Left ventricle myocardium inferior (tissue), 1 donor: Measurements from ENCODE around the gene ZNF764. TPM values are rescaled to one million over a fixed set of nuclear protein-coding genes. Genes with fewer than 3 reads are reported as not detected.
A peak's percentile ranks its signal among the peaks of the same experiment; 100 is the strongest.

Source experiments
- DNase-seq: peaks from one replicate; pipeline ENCODE4 v3.0.0-alpha.2; 2020
- H3K27ac ChIP-seq: fragments of 200-600 bp; replicated peaks from 2 replicates; pipeline ENCODE4 v1.8.0; 2021
- H3K27me3 ChIP-seq: fragments of 200-600 bp; 2 replicates; pipeline ENCODE4 v1.8.0; 2021; ENCODE audit warnings: low read depth
- H3K36me3 ChIP-seq: fragments of 200-600 bp; 2 replicates; pipeline ENCODE4 v1.8.0; 2021
- H3K4me1 ChIP-seq: fragments of 200-600 bp; 2 replicates; pipeline ENCODE4 v1.8.0; 2021
- H3K4me3 ChIP-seq: fragments of 200-600 bp; 2 replicates; pipeline ENCODE4 v1.8.0; 2021; ENCODE audit warnings: mild to moderate bottlenecking, moderate library complexity
- H3K9me3 ChIP-seq: fragments of 200-600 bp; replicated peaks from 2 replicates; pipeline ENCODE4 v1.8.0; 2021
- intact Hi-C: fragments of 100-400 bp; cut with micrococcal nuclease; formaldehyde crosslinking; loops from one replicate; pipeline ENCODE4 v1.11.0; 2022
- long read RNA-seq: library from polyadenylated mRNA; unstranded; transcript quantifications from one replicate; pipeline ENCODE4 v2.0.0, GENCODE V29; 2021
- total RNA-seq: library from RNA; stranded (reverse); fragmentation: NEBNext Ultra II Directional; extraction: Animal tissue kit (Norgen Biotek cat#: 25700); gene quantifications from one replicate; pipeline ENCODE4 v1.2.1, GENCODE V29; 2021
- TF ChIP-seq, protein P1 (sequence below): fragments of 200-600 bp; IDR thresholded peaks from 2 replicates; pipeline ENCODE4 v1.8.0; 2021; ENCODE audit warnings: antibody characterized with exemption, mild to moderate bottlenecking, borderline replicate concordance
- donor health status: DM: no; HTN: yes; CAD: no; lungs with severe emphysema.

Gene ZNF764
- 8.9 TPM for total RNA-seq
- long read RNA-seq, partial matches to known transcripts: 0 of 15 reads
- long read RNA-seq, other reads (novel, unspliced or antisense): 7 of 15 reads

DNA sequence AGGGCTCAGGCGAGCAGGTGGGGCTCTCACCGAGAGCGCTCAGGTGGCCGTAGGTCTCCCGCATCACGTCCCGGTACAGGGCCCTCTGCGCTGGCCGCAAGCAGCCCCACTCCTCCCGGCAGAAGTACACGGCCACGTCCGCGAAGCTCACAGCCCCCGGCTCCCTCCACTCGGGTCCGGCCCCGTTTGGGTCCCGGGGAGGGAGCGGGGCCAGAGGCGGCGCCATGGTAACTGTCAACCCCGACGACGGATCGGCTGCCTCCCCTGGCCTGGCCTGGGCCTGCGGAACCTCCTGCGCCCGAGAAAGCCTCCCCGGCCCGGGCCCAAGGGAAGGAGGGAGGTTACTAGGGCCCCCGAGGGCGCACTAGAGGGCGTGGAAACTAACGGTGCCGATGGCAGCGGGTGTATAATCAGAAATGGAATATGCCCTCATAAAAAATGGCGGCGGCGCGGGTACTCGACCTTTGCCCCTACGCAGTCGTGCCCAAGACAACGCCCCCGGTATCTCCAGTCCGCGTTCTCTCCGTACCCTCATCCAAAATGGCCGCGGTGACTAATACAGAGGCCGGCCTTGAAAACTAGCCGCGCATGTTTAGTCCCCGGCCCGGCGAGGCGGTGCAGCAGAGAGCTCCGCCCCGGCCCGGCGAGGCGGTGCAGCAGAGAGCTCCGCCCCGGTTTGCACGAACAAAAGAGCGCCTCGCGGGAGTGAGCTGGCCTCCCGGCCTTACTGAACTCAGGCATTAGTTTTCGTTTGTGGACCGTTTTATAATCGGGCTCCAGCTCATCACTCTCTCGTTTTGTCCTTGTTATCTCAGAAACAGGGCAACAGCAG lies at the start of gene ZNF764:
Gene ZNF764 (minus strand): TSS at position 418 of the 832 bp plus-strand sequence. CDS start 192 bp downstream, at position 226.
- TF ChIP-seq, protein P1, sequence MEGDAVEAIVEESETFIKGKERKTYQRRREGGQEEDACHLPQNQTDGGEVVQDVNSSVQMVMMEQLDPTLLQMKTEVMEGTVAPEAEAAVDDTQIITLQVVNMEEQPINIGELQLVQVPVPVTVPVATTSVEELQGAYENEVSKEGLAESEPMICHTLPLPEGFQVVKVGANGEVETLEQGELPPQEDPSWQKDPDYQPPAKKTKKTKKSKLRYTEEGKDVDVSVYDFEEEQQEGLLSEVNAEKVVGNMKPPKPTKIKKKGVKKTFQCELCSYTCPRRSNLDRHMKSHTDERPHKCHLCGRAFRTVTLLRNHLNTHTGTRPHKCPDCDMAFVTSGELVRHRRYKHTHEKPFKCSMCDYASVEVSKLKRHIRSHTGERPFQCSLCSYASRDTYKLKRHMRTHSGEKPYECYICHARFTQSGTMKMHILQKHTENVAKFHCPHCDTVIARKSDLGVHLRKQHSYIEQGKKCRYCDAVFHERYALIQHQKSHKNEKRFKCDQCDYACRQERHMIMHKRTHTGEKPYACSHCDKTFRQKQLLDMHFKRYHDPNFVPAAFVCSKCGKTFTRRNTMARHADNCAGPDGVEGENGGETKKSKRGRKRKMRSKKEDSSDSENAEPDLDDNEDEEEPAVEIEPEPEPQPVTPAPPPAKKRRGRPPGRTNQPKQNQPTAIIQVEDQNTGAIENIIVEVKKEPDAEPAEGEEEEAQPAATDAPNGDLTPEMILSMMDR: peak; percentile 9
- Histone ChIP-seq H3K4me1 (peaks cover 66% of the 10 kb centered on the region), H3K27ac (peak within 1 kb of the TSS; percentile 96), H3K27me3 (no peaks in the 10 kb centered on the region), H3K4me3 (peak within 1 kb of the TSS; percentile 82), H3K9me3 (no peaks in the 10 kb centered on the region), H3K36me3 (peaks cover 30% of the 10 kb centered on the region)
- intact Hi-C loops: no loop called here
- DNase-seq: peak; percentile 98

DNA sequence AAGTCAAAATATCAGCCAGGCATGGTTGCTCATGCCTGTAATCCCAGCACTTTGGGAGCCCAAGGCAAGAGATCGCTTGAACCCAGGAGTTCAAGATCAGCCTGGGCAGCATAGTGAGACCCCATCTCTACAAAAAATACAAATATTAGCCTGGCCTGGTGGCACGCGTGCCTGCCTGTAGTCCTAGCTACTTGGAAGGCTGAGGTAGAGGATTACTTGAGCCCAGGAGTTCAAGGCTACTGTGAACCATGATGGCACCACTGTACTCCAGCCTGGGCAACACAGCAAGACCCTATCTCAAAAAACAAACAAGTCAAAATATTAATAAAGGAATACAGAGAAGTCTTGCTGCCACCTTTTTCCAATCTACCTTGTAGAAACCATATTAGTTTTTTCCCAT lies 47.8 kb upstream of the ZNF764 start:
- H3K9me3 ChIP-seq: peaks cover under 1% of the 10 kb centered on the region
- intact Hi-C loops: no loop called here
- no peak for DNase-seq
- H3K36me3 ChIP-seq: peaks cover 50% of the 10 kb centered on the region
- H3K27ac ChIP-seq: no peak overlapping the region
- peaks cover 46% of the 10 kb centered on the region for H3K4me1 ChIP-seq
- no peaks in the 10 kb centered on the region for H3K27me3 ChIP-seq
- TF ChIP-seq, protein P1: no peak
- H3K4me3 ChIP-seq: no peak overlapping the region

DNA sequence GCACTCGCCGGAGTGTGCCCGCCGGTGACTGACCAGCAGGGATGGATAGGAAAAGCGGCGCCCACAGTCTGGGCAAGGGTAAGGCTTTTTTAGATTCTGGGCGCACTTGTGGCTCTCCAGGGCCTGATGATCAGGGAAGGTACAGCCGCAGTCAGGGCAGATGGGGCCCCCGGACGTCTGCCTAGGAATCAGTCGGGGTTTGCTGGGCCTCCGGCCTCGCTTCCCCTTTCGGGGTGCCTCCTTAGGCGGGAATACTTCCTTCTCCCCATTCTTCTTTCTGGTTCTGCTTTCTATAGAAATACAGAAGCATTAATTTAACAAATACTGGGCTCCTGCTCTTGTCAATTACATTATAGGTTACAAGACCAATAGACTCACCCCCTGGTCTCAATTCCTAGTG lies 47.0 kb upstream of the ZNF764 start:
- H3K27me3 ChIP-seq: no peaks in the 10 kb centered on the region
- peaks cover 50% of the 10 kb centered on the region for H3K36me3 ChIP-seq
- DNase-seq: no peak
- H3K4me3 ChIP-seq: no peak overlapping the region
- H3K4me1 ChIP-seq: peaks cover 40% of the 10 kb centered on the region
- intact Hi-C loops: no loop called here
- H3K27ac ChIP-seq: peak overlapping the region; percentile 13
- TF ChIP-seq, protein P1: no peak
- H3K9me3 ChIP-seq: peaks cover 3% of the 10 kb centered on the region

DNA sequence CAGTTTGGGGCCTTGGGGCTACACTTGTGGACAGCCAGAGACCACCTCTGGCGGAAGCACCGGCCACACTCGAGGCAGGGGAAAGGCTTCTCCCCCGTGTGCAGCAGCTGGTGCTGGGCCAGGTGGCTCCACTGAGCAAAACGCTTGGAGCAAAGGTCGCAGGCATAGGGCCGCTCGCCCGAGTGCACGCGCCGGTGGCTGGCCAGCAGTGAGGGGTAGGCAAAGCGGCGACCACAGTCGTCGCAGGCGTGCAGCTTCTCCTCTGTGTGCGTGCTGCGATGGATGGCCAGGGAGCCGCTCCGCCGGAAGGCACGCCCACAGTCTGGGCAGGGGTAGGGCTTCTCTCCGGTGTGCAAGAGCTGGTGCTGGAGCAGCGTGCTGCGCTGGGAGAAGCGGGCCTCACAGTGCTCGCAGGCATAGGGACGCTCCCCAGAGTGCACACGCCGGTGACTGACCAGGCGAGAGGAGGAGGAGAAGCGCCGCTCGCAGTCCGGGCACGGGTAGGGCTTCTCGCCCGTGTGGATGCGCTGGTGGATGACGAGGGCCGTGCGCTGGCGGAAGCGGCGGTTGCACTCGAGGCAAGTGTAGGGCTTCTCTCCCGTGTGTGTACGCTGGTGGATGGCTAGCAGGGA lies 46.3 kb upstream of the ZNF764 start:
- H3K4me1 ChIP-seq: peaks cover 33% of the 10 kb centered on the region

DNA sequence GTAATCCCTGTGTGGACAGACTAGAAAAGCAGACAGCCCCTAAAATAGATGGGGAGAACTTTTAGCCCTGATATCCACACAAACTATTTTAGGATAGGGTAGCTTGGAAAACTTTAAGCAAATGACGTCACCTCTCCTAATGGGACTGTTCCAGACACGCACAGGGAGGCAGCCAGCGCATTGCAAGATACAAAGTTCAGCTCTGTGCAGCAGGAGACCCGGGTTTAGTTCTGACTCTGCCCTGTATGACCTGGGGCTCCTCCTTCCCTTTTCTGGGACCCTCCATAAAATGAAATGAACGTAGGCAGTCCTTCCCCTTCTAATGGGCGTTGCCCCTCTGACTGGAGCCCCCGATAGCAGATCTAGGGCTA lies 45.8 kb upstream of the ZNF764 start:
- intact Hi-C loops: no loop called here
- Histone ChIP-seq H3K4me3 (no peak overlapping the region), H3K27me3 (no peaks in the 10 kb centered on the region), H3K9me3 (peaks cover 3% of the 10 kb centered on the region), H3K27ac (peak overlapping the region; percentile 25), H3K4me1 (peaks cover 28% of the 10 kb centered on the region), H3K36me3 (peaks cover 50% of the 10 kb centered on the region)
- TF ChIP-seq, protein P1: no peak
- DNase-seq: no peak

More for the DNA sequence above, 46.3 kb upstream of the ZNF764 start:
- H3K36me3 ChIP-seq: peaks cover 50% of the 10 kb centered on the region
- TF ChIP-seq, protein P1: no peak
- intact Hi-C loops: no loop called here
- no peaks in the 10 kb centered on the region for H3K27me3 ChIP-seq
- H3K9me3 ChIP-seq: peaks cover 3% of the 10 kb centered on the region
- peak overlapping the region; percentile 25 for H3K27ac ChIP-seq
- no peak for DNase-seq
- H3K4me3 ChIP-seq: no peak overlapping the region
